OCI-LY1 (cell line): ENCODE data around the gene GPRIN3.

Experiments
- H2AFZ ChIP-seq: fragments of 200-600 bp; sonication (generic), shearing (Covaris generic); 2 replicates; pipeline ENCODE4 v1.6.0; 2014; ENCODE audit warnings: antibody characterized with exemption, mild to moderate bottlenecking, low read length
- H3F3A ChIP-seq: fragments of 200-600 bp; sonication (generic), shearing (Covaris generic); 2 replicates; pipeline ENCODE4 v1.6.0; 2014; ENCODE audit warnings: mild to moderate bottlenecking, antibody characterized with exemption, low read length, moderate library complexity; ENCODE audit not compliant: insufficient read depth
- H3K27ac ChIP-seq: fragments of 200-600 bp; sonication (generic); 2 replicates; pipeline ENCODE4 v1.5.1; 2014; ENCODE audit warnings: low read length, mixed run types, mild to moderate bottlenecking, low read depth; ENCODE audit not compliant: poor library complexity, severe bottlenecking
- H3K27me3 ChIP-seq: fragments of 200-600 bp; sonication (generic); 2 replicates; pipeline ENCODE4 v1.6.0; 2014; ENCODE audit warnings: antibody characterized with exemption, mild to moderate bottlenecking, low read length, moderate library complexity; ENCODE audit not compliant: insufficient read depth
- H3K36me3 ChIP-seq: fragments of 200-600 bp; sonication (generic); 2 replicates; pipeline ENCODE4 v1.6.1; 2014; ENCODE audit warnings: mild to moderate bottlenecking, antibody characterized with exemption, low read length, moderate library complexity, mixed read lengths; ENCODE audit not compliant: insufficient read depth
- H3K4me1 ChIP-seq: fragments of 200-600 bp; sonication (generic); 2 replicates; pipeline ENCODE4 v1.5.1; 2014; ENCODE audit warnings: mild to moderate bottlenecking, low read length, moderate library complexity; ENCODE audit not compliant: insufficient read depth, severe bottlenecking
- H3K4me2 ChIP-seq: fragments of 200-600 bp; sonication (generic), shearing (Covaris generic); 2 replicates; pipeline ENCODE4 v1.6.1; 2014; ENCODE audit warnings: low read length
- H3K4me3 ChIP-seq: fragments of 200-600 bp; sonication (generic); 2 replicates; pipeline ENCODE4 v1.5.1; 2014; ENCODE audit warnings: low read length, low read depth, mild to moderate bottlenecking, mixed read lengths; ENCODE audit not compliant: poor library complexity, severe bottlenecking
- H3K79me2 ChIP-seq: fragments of 200-600 bp; shearing (Covaris generic); 2 replicates; pipeline ENCODE4 v1.6.1; 2016; ENCODE audit warnings: mixed run types, low read length, mixed read lengths; ENCODE audit not compliant: insufficient read depth
- H3K9ac ChIP-seq: fragments of 200-600 bp; sonication (generic), shearing (Covaris generic); 2 replicates; pipeline ENCODE4 v1.6.1; 2014; ENCODE audit warnings: mild to moderate bottlenecking, low read length, mixed read lengths
- H3K9me2 ChIP-seq: fragments of 200-600 bp; sonication (generic), shearing (Covaris generic); 2 replicates; pipeline ENCODE4 v1.6.1; 2014; ENCODE audit warnings: low read depth, mild to moderate bottlenecking, low read length, mixed read lengths
- H3K9me3 ChIP-seq: fragments of 200-600 bp; shearing (Covaris generic); 2 replicates; pipeline ENCODE4 v1.6.1; 2014; ENCODE audit warnings: low read length, mixed read lengths
- H4K20me1 ChIP-seq: fragments of 200-600 bp; sonication (generic), shearing (Covaris generic); 2 replicates; pipeline ENCODE4 v1.6.0; 2016; ENCODE audit warnings: mild to moderate bottlenecking, low read length; ENCODE audit not compliant: insufficient read depth
- EZH2 ChIP-seq: fragments of 200-600 bp; sonication (generic), shearing (Covaris generic); IDR thresholded peaks from 2 replicates; pipeline ENCODE4 v1.8.0; 2017; ENCODE audit warnings: borderline replicate concordance, mixed run types, mild to moderate bottlenecking, antibody characterized with exemption, low read length, moderate library complexity, mixed read lengths
- TF ChIP-seq, protein P1 (sequence below): fragments of 200-600 bp; sonication (generic), shearing (Covaris generic); IDR thresholded peaks from 2 replicates; pipeline ENCODE4 v1.5.1; 2017; ENCODE audit warnings: mild to moderate bottlenecking, antibody characterized with exemption, low read length, moderate library complexity, mixed read lengths

GPRIN3 gene

DNA sequence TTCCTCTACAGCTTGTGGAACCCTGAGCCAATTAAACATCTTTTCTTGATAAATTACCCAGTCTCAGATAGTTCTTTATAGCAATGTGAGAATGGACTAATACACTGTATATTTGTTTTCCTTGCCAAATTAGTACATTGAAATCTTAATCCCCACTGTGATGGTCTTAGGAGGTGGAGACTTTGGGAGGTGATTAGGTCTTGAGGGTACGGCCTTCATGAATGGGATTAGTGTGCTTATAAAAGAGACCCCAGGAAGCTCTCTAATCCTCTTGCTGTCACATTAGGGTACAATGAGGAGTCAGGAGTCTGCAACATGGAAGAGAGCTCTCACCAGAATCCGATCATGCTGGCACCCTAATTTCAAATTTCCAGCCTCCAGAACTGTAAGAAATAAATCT lies 109.7 kb downstream of the GPRIN3 start:
- Histone ChIP-seq H3K27me3 (no peaks in the 10 kb centered on the region), H3K27ac (no peak overlapping the region), H4K20me1 (no peaks in the 10 kb centered on the region), H3K9ac (no peak overlapping the region), H3K4me2 (no peak overlapping the region), H3K4me1 (no peaks in the 10 kb centered on the region), H3F3A (no peaks in the 10 kb centered on the region), H3K36me3 (no peaks in the 10 kb centered on the region), H3K4me3 (no peak overlapping the region), H3K79me2 (no peaks in the 10 kb centered on the region), H2AFZ (no peak overlapping the region), H3K9me3 (no peaks in the 10 kb centered on the region), H3K9me2 (no peaks in the 10 kb centered on the region)
- TF ChIP-seq, protein P1, sequence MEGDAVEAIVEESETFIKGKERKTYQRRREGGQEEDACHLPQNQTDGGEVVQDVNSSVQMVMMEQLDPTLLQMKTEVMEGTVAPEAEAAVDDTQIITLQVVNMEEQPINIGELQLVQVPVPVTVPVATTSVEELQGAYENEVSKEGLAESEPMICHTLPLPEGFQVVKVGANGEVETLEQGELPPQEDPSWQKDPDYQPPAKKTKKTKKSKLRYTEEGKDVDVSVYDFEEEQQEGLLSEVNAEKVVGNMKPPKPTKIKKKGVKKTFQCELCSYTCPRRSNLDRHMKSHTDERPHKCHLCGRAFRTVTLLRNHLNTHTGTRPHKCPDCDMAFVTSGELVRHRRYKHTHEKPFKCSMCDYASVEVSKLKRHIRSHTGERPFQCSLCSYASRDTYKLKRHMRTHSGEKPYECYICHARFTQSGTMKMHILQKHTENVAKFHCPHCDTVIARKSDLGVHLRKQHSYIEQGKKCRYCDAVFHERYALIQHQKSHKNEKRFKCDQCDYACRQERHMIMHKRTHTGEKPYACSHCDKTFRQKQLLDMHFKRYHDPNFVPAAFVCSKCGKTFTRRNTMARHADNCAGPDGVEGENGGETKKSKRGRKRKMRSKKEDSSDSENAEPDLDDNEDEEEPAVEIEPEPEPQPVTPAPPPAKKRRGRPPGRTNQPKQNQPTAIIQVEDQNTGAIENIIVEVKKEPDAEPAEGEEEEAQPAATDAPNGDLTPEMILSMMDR = no peak
- no peak for TF ChIP-seq EZH2

DNA sequence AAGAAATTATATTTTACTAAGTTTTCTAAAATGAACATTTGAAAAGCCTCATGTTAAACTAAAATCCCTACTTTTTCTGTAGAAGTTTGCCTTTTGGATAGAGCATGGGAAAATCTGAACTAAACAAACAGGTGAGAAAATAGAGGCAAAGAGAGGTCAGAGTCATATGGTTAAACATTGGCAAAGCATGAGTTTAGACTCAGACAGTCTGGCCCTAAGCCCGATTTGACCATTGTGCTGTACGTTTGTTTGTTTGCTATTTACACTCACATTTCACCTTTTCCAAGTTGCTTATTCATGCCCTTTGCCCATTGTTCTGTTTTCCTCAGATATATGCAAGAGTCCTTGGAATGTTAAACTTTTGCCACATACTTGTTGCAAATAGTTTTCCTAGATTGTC lies 110.9 kb downstream of the GPRIN3 start:
- no peak overlapping the region for H3K9ac ChIP-seq
- no peak overlapping the region for H3K27ac ChIP-seq
- TF ChIP-seq EZH2 = no peak
- TF ChIP-seq, protein P1 = no peak
- H3K4me3 ChIP-seq = no peak overlapping the region
- no peaks in the 10 kb centered on the region for H3K9me2 ChIP-seq
- no peak overlapping the region for H3K4me2 ChIP-seq
- H3K79me2 ChIP-seq = no peaks in the 10 kb centered on the region
- H3K36me3 ChIP-seq = no peaks in the 10 kb centered on the region
- H3F3A ChIP-seq = no peaks in the 10 kb centered on the region
- H3K27me3 ChIP-seq = no peaks in the 10 kb centered on the region
- H3K4me1 ChIP-seq = no peaks in the 10 kb centered on the region
- no peaks in the 10 kb centered on the region for H3K9me3 ChIP-seq
- no peak overlapping the region for H2AFZ ChIP-seq
- H4K20me1 ChIP-seq = no peaks in the 10 kb centered on the region

DNA sequence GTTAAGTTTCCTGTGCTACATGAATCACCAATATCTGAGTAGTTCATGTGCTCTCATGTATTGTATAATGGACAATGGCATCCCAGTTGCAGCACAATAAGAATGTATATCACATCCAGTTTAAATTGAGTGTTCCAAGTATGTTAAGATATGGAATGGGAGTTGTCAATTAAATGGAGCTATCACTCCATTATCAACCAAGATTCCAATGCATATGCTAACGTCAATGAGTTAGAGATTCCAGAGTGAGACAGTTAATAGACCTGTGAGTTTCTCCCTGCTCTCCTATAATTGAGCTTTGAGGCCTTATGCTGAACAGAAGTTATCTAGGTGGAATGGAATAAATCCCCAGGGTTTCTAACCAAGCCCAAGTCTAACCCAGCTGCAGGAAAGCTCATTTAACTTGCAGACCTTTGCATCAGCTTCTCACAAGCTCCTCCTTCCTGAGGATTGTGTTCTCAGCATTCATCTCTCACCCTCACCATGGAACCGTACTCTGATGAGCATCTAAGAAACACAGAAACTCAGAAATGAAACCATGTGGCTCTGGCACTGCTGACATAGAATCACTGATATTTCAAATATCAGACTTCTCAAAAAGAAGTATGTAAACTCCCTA lies 111.4 kb downstream of the GPRIN3 start:
- Histone ChIP-seq H3K9me3 (no peaks in the 10 kb centered on the region), H3K79me2 (no peaks in the 10 kb centered on the region), H3K4me1 (no peaks in the 10 kb centered on the region), H3K4me3 (no peak overlapping the region), H3F3A (no peaks in the 10 kb centered on the region), H3K9ac (no peak overlapping the region), H2AFZ (no peak overlapping the region), H3K4me2 (no peak overlapping the region), H3K27me3 (no peaks in the 10 kb centered on the region), H3K36me3 (no peaks in the 10 kb centered on the region), H3K27ac (no peak overlapping the region), H4K20me1 (no peaks in the 10 kb centered on the region), H3K9me2 (no peaks in the 10 kb centered on the region)
- TF ChIP-seq EZH2 = no peak
- TF ChIP-seq, protein P1 = no peak
